A549 (cell line): ENCODE measurements around the gene ABLIM3. TPM values are rescaled to one million over a fixed set of nuclear protein-coding genes. Genes with fewer than 3 reads are reported as not detected.

Source experiments
- ATAC-seq, 2 experiments: fragments of 200-7000 bp in 1 of 2; fragments of >200 bp in 1 of 2; cut with Nextera tagmentation in 1 of 2; cut with Tn5 transposase in 1 of 2; 3 replicates each; pipeline versions ENCODE4 v1.8.0 to v1.9.1; 2018 to 2020; ENCODE audit warnings: mild to moderate bottlenecking in 1 of 2, moderate library complexity in 1 of 2
- CTCF ChIA-PET: fragments of 300-600 bp; sonication (Branson Sonifier 250); formaldehyde crosslinking; extraction: SDS; loops from one replicate; lab custom pipeline; 2021; ENCODE audit warnings: antibody characterized with exemption, inconsistent platforms; lab: Yijun Ruan, JAX
- POLR2A ChIA-PET: fragments of 350-600 bp; formaldehyde crosslinking; extraction: SDS; loops from one replicate; lab custom pipeline; 2021; ENCODE audit warnings: antibody characterized with exemption, inconsistent platforms; lab: Yijun Ruan, JAX
- DNase-seq, 2 experiments: peaks; one replicate each; pipeline versions ENCODE4 v3.0.0 to v3.0.0-alpha.2; 2011 to 2016; ENCODE audit warnings: low read depth in 1 of 2, low spot score in 1 of 2
- FAIRE-seq: peaks from 2 replicates; lab custom pipeline; 2011; peaks lifted over from hg19 to GRCh38; lab: Jason Lieb, UNC
- H3K27ac ChIP-seq, 2 experiments: fragments of >200 bp; sonication (Bioruptor Twin); formaldehyde crosslinking; 3 replicates each; pipeline ENCODE4 v1.5.1; 2016 to 2017
- H3K4me1 ChIP-seq: fragments of >200 bp; sonication (Bioruptor Twin); formaldehyde crosslinking; 3 replicates; pipeline ENCODE4 v1.6.1; 2016
- H3K4me2 ChIP-seq: fragments of >200 bp; sonication (Bioruptor Twin); formaldehyde crosslinking; 3 replicates; pipeline ENCODE4 v1.6.1; 2016
- H3K4me3 ChIP-seq: fragments of >200 bp; sonication (Bioruptor Twin); formaldehyde crosslinking; 3 replicates; pipeline ENCODE4 v1.5.1; 2016
- H3K9me3 ChIP-seq: fragments of >200 bp; sonication (Bioruptor Twin); formaldehyde crosslinking; 3 replicates; pipeline ENCODE4 v1.6.1; 2016
- CBX8 ChIP-seq: fragments of 200-600 bp; sonication (generic); IDR thresholded peaks from 2 replicates; pipeline ENCODE4 v1.6.1; 2016
- ESRRA ChIP-seq: fragments of 150-350 bp; IDR thresholded peaks from 2 replicates; pipeline ENCODE4 v1.6.1; 2014; ENCODE audit warnings: mild to moderate bottlenecking, low read length, borderline replicate concordance
- FOSL2 ChIP-seq, 2 experiments: fragments of 450-650 bp in 1 of 2; fragments of >200 bp in 1 of 2; sonication (Bioruptor Twin) in 1 of 2; formaldehyde crosslinking; IDR thresholded peaks; 2 replicates each; pipeline versions ENCODE4 v1.5.0 to v1.6.1; 2016 to 2020; ENCODE audit warnings: mild to moderate bottlenecking in 1 of 2, moderate library complexity in 1 of 2
- HDAC2 ChIP-seq: fragments of 200-600 bp; sonication (generic); IDR thresholded peaks from 2 replicates; pipeline ENCODE4 v1.6.1; 2016
- HEYL ChIP-seq: fragments of 250-450 bp; sonication (Bioruptor Pico); IDR thresholded peaks from 2 replicates; pipeline ENCODE4 v1.8.0; 2021; ENCODE audit warnings: mild to moderate bottlenecking, moderate library complexity
- HOXA7 ChIP-seq: fragments of 250-450 bp; sonication (Bioruptor Pico); IDR thresholded peaks from 2 replicates; pipeline ENCODE4 v1.5.0; 2020; ENCODE audit warnings: mild to moderate bottlenecking, moderate library complexity
- JUNB ChIP-seq: fragments of >200 bp; sonication (Bioruptor Twin); formaldehyde crosslinking; IDR thresholded peaks from 2 replicates; pipeline ENCODE4 v1.6.1; 2016
- MAZ ChIP-seq: fragments of 150-350 bp; IDR thresholded peaks from 2 replicates; pipeline ENCODE4 v1.6.1; 2014; ENCODE audit warnings: antibody characterized with exemption, low read depth, low read length, borderline replicate concordance
- MYC ChIP-seq: IDR thresholded peaks from 2 replicates; pipeline ENCODE4 v1.6.1; 2012; ENCODE audit warnings: mild to moderate bottlenecking, inconsistent platforms, low read length, improper control_type of control experiment, borderline replicate concordance
- NR3C1 ChIP-seq: fragments of >200 bp; sonication (Bioruptor Twin); formaldehyde crosslinking; IDR thresholded peaks from 3 replicates; pipeline ENCODE4 v1.6.1; 2017
- POLR2A ChIP-seq: IDR thresholded peaks from 2 replicates; pipeline ENCODE4 v1.6.1; 2012; ENCODE audit warnings: mild to moderate bottlenecking, low read length
- RCOR1 ChIP-seq: fragments of 150-350 bp; IDR thresholded peaks from 2 replicates; pipeline ENCODE4 v1.6.1; 2014; ENCODE audit warnings: antibody characterized with exemption, low read length, low read depth
- TP53 ChIP-seq: fragments of 250-450 bp; sonication (Bioruptor Pico); IDR thresholded peaks from 2 replicates; pipeline ENCODE4 v1.5.0; 2021; ENCODE audit warnings: mild to moderate bottlenecking, moderate library complexity
- ZNF302 ChIP-seq: fragments of 250-450 bp; sonication (Bioruptor Pico); IDR thresholded peaks from 2 replicates; pipeline ENCODE4 v1.9.0; 2021; ENCODE audit warnings: inconsistent platforms, mild to moderate bottlenecking, moderate library complexity
- ZSCAN20 ChIP-seq: fragments of 250-450 bp; sonication (Bioruptor Pico); IDR thresholded peaks from 2 replicates; pipeline ENCODE4 v1.8.0; 2022; ENCODE audit warnings: mild to moderate bottlenecking, moderate library complexity
- WGBS: methylation state at CpG from one replicate; pipeline ENCODE4 v1.1.6; 2017; ENCODE audit errors: missing lambda C conversion rate; 5-methylcytosine and 5-hydroxymethylcytosine counted together
- polyA plus RNA-seq, 4 experiments: library from polyadenylated mRNA; depleted of rRNA in 3 of 4; stranded (reverse); fragments of >200 nt; fragmentation: RNase III in 1 of 4; extraction: RNeasy Plus Mini Kit Qiagen cat#74134 plus additional on column Dnase treatment in 1 of 4; gene quantifications; 2 replicates in 3 of 4; 3 replicates in 1 of 4; pipeline ENCODE4 v1.2.3, GENCODE V29; 2011 to 2017
- TF ChIP-seq, protein P1 (sequence below): fragments of 250-450 bp; sonication (Bioruptor Pico); IDR thresholded peaks from 2 replicates; pipeline ENCODE4 v1.5.0; 2020; ENCODE audit warnings: low read depth, mild to moderate bottlenecking, moderate library complexity
- TF ChIP-seq, protein P2 (sequence below): fragments of 200-600 bp; sonication (generic); IDR thresholded peaks from 2 replicates; pipeline ENCODE4 v1.6.1; 2016; ENCODE audit warnings: antibody characterized with exemption, mild to moderate bottlenecking, moderate library complexity
- TF ChIP-seq, protein P3 (sequence below): fragments of 250-450 bp; sonication (Bioruptor Pico); IDR thresholded peaks from 2 replicates; pipeline ENCODE4 v1.5.0; 2021; ENCODE audit warnings: mild to moderate bottlenecking, moderate library complexity, borderline replicate concordance
- TF ChIP-seq, protein P4 (sequence below): fragments of 450-650 bp; IDR thresholded peaks from 2 replicates; pipeline ENCODE4 v1.6.1; 2014; ENCODE audit warnings: antibody characterized with exemption

The ABLIM3 gene
- polyA plus RNA-seq, 2 of the 4 experiments (the other 2 are of a cell fraction), result 2.7 to 3.0 TPM

DNA sequence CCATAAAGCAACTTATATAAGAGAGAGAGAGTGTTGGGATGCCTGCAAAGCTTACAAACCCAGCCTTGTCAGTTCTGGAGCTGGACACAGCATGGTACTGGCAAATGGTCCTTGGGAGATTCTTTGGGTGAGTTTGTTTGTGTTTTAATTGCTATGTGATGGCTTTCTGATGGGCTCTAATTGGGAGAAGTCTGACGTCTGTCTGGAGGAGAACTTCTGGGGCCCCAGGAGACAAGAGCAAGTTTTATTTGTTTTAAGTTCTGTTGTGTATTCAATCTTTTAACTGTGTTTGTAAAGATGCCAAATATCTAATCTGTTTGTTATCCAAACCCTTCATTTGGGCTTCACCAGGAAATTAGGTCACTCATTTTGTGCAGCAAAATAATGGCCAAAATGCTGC lies 80.0 kb downstream of the ABLIM3 start:
- no peak for FAIRE-seq
- Histone ChIP-seq H3K4me3 (no peak overlapping the region), H3K4me2 (no peak overlapping the region), H3K9me3 (no peaks in the 10 kb centered on the region), H3K4me1 (no peaks in the 10 kb centered on the region), H3K27ac (no peak overlapping the region)
- ChIA-PET CTCF (no interaction called here), POLR2A (no interaction called here)
- DNase-seq, result no peak
- WGBS, result 8% methylated on average over 1 of the region's 1 CpG
- no peak for ATAC-seq
- TF ChIP-seq, protein P1, sequence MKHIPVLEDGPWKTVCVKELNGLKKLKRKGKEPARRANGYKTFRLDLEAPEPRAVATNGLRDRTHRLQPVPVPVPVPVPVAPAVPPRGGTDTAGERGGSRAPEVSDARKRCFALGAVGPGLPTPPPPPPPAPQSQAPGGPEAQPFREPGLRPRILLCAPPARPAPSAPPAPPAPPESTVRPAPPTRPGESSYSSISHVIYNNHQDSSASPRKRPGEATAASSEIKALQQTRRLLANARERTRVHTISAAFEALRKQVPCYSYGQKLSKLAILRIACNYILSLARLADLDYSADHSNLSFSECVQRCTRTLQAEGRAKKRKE (CRISPR knock-in tag), result no peak
- TF ChIP-seq FOSL2 (IDR thresholded peaks at IDR 0.05) (no peak), FOSL2 (CRISPR knock-in tag; IDR thresholded peaks at IDR 0.05) (no peak), ZSCAN20 (CRISPR knock-in tag) (no peak), NR3C1 (no peak), MAZ (no peak), CBX8 (no peak), HOXA7 (no peak), JUNB (no peak), HDAC2 (no peak), POLR2A (no peak)
- TF ChIP-seq, protein P2, sequence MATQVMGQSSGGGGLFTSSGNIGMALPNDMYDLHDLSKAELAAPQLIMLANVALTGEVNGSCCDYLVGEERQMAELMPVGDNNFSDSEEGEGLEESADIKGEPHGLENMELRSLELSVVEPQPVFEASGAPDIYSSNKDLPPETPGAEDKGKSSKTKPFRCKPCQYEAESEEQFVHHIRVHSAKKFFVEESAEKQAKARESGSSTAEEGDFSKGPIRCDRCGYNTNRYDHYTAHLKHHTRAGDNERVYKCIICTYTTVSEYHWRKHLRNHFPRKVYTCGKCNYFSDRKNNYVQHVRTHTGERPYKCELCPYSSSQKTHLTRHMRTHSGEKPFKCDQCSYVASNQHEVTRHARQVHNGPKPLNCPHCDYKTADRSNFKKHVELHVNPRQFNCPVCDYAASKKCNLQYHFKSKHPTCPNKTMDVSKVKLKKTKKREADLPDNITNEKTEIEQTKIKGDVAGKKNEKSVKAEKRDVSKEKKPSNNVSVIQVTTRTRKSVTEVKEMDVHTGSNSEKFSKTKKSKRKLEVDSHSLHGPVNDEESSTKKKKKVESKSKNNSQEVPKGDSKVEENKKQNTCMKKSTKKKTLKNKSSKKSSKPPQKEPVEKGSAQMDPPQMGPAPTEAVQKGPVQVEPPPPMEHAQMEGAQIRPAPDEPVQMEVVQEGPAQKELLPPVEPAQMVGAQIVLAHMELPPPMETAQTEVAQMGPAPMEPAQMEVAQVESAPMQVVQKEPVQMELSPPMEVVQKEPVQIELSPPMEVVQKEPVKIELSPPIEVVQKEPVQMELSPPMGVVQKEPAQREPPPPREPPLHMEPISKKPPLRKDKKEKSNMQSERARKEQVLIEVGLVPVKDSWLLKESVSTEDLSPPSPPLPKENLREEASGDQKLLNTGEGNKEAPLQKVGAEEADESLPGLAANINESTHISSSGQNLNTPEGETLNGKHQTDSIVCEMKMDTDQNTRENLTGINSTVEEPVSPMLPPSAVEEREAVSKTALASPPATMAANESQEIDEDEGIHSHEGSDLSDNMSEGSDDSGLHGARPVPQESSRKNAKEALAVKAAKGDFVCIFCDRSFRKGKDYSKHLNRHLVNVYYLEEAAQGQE, result no peak

DNA sequence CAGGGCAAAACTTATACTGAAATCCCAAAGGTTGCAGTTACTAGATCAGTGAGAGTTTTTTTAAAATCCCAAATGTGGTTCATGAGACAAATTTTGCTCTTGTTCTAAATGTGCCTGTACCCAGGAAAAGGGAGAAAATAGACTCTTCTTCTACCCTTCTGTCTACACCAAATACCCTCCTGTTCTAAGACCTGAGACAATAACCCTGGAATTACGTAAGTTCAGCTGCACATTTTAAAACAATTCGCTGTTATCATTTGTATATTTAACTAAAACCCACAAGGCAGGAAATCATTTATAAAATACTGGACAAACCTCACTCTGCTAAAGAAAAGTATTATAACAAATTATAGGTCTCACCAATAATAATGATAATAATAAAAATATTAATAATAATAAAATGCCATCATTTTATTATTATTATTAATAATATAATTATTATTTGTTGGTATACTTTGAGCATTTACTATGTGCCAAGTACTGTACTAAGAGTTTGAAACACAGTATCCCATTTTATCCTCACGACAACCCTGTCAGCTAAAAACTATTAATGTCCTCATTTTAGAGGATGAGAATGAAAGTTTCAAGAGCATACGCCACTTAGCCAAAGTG lies 80.5 kb downstream of the ABLIM3 start:
- peak; percentile 13 for FAIRE-seq
- POLR2A ChIA-PET, result no interaction called here
- H3K4me1 ChIP-seq, result no peaks in the 10 kb centered on the region; the same call in 2 of the 3 replicates

DNA sequence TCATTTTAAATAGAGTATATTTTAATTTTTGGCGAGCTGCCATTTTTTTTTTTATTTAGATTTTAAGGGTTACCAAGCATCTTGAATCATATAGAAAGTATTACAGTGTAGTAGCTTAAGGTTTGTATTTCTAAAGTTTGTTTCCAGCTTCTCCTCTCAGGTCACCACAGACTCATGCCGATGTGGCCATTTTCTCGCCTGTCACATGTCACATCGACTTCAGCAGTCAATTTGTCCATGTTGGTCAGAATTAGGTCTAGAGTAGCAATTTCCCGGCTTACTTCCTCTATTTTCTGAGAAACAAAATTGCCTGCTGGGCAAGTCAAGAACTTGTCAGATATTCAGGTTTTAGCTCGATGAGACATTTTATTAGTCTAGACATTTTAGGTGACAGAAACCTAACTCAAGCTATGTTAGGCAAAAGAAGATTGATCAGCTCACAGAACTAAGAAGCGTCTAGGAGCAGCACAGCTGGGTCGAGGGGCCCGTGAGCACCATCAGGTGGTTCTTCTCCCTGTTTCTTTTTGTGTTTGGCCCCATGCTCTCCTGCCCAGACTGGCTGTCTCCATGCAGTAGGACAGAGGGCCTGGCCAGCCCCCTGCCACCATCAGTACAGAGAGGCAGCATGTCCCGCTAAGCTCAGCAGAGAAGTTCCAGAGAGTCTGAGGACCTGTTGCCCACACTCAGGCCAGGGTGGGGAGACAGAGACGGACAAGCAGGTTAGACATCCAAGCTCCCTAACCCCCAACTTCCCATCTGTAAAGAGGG lies 82.0 kb downstream of the ABLIM3 start:
- peaks cover 10% of the 10 kb centered on the region; the same call in 1 of the 3 replicates for H3K4me1 ChIP-seq
- no peak overlapping the region for H3K27ac ChIP-seq
- no peak for TF ChIP-seq HDAC2
- no peak for TF ChIP-seq ZNF302 (CRISPR knock-in tag)
- no peak for TF ChIP-seq RCOR1
- TF ChIP-seq, protein P3, sequence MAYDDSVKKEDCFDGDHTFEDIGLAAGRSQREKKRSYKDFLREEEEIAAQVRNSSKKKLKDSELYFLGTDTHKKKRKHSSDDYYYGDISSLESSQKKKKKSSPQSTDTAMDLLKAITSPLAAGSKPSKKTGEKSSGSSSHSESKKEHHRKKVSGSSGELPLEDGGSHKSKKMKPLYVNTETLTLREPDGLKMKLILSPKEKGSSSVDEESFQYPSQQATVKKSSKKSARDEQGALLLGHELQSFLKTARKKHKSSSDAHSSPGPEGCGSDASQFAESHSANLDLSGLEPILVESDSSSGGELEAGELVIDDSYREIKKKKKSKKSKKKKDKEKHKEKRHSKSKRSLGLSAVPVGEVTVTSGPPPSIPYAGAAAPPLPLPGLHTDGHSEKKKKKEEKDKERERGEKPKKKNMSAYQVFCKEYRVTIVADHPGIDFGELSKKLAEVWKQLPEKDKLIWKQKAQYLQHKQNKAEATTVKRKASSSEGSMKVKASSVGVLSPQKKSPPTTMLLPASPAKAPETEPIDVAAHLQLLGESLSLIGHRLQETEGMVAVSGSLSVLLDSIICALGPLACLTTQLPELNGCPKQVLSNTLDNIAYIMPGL (CRISPR knock-in tag), result no peak
- TF ChIP-seq, protein P4, sequence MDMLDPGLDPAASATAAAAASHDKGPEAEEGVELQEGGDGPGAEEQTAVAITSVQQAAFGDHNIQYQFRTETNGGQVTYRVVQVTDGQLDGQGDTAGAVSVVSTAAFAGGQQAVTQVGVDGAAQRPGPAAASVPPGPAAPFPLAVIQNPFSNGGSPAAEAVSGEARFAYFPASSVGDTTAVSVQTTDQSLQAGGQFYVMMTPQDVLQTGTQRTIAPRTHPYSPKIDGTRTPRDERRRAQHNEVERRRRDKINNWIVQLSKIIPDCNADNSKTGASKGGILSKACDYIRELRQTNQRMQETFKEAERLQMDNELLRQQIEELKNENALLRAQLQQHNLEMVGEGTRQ, result no peak
- no peak for TF ChIP-seq JUNB
- TF ChIP-seq TP53 (CRISPR knock-in tag), result no peak
- TF ChIP-seq HEYL, result no peak
- no peak for TF ChIP-seq MYC
- no peak overlapping the region for H3K4me3 ChIP-seq
- CTCF ChIA-PET, result interaction anchor here (0.6 to 3.1 kb wide), 11 partner anchors 10 to 225 kb away, joined by 3 to 11 read pairs (median 3); partner anchors contain the start of gene ABLIM3
- no peak overlapping the region for H3K4me2 ChIP-seq
- no peak; a peak in 1 of 6 replicates for ATAC-seq
- 76% methylated on average over 11 of the region's 11 CpGs for WGBS
- no peaks in the 10 kb centered on the region for H3K9me3 ChIP-seq
- DNase-seq, result no peak
- no peak for FAIRE-seq
- POLR2A ChIA-PET, result no interaction called here

More for the DNA sequence above, 80.5 kb downstream of the ABLIM3 start:
- Histone ChIP-seq H3K4me3 (no peak overlapping the region), H3K27ac (no peak overlapping the region), H3K4me2 (no peak overlapping the region), H3K9me3 (no peaks in the 10 kb centered on the region)
- ATAC-seq (no peak), DNase-seq (no peak)
- CTCF ChIA-PET, result interaction anchor here (1.1 to 3.1 kb wide), 5 partner anchors 13 to 223 kb away, joined by 3 to 11 read pairs (median 3); partner anchors contain the start of gene ABLIM3
- 83% methylated on average over 4 of the region's 4 CpGs for WGBS
- no peak for TF ChIP-seq ESRRA
